ENCODE measurements around the gene KPTN.

DNA sequence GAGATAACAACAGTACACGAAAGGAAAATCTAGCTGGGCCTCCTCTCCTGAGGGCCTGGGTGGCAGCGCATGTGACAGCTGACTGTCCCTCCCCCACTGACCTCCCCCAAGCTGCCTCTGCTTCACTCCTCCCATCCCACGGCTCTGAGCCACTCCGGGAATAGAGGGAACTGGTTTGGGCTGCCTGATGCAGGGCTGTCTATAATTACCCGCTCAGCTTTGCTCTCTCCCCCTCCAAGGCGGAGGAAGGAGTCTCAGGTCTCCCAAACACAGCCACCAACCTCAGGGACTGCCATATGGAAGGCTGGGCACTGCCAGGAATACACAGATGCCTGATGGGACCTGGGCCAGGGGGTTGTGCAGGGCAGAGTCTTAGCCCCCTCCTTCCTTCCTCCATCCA is 23.0 kb upstream of the KPTN start:
- TF ChIP-seq, protein P1, sequence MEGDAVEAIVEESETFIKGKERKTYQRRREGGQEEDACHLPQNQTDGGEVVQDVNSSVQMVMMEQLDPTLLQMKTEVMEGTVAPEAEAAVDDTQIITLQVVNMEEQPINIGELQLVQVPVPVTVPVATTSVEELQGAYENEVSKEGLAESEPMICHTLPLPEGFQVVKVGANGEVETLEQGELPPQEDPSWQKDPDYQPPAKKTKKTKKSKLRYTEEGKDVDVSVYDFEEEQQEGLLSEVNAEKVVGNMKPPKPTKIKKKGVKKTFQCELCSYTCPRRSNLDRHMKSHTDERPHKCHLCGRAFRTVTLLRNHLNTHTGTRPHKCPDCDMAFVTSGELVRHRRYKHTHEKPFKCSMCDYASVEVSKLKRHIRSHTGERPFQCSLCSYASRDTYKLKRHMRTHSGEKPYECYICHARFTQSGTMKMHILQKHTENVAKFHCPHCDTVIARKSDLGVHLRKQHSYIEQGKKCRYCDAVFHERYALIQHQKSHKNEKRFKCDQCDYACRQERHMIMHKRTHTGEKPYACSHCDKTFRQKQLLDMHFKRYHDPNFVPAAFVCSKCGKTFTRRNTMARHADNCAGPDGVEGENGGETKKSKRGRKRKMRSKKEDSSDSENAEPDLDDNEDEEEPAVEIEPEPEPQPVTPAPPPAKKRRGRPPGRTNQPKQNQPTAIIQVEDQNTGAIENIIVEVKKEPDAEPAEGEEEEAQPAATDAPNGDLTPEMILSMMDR (IDR thresholded peaks at IDR 0.05), result no peak
- TF ChIP-seq POLR2A (IDR thresholded peaks at IDR 0.05), result no peak
